ENCODE measurements around the gene FOSL2. TPM values are rescaled to one million over a fixed set of nuclear protein-coding genes. Genes with fewer than 3 reads are reported as not detected.

FOSL2 gene
- total and polyA plus RNA-seq, 2 donors (not counting 1 experiment from before 2014, with no cell fraction given) = 2.5 to 37.7 TPM

DNA sequence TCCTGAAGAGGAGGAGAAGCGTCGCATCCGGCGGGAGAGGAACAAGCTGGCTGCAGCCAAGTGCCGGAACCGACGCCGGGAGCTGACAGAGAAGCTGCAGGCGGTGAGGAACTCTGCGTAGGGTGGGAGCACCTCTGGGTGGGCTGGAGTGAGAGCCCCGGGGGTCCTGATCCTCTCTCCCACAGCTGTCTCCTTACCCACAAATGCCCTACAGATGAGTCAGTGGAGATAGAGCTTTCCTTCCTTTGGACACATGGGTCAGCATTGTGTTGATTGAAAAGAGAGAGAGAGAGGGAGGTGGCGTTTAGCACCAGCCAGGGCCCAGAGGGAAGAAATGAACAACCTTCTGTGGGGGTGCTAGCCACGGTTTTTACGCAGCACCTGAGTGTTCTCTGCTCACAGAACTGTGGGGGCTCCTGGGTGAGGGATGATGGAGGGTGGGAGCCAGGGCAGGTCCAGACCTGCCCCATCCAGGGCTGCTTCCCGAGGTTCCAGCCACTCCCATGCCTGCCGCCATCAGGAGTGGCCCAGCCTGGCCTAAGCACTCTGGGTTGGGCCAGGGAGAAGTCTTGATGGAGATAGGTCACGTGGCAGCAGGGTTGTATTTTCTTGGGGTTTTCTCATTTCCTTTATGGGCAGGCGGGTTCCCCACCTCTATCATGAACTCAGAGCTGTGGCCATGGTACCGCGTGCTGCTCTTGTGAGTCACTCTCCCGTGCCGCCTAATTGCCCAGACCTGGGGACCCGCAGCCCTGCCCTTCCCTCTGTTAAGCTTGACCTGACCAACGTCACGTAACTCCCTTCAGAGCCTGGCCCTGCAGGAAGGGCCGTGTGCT lies 16.3 kb downstream of the FOSL2 start:
- DNase-seq (peak; percentile 31), ATAC-seq (ENCODE audit: low read depth) (peak; percentile 47)
- TF ChIP-seq EZH2 (IDR thresholded peaks at IDR 0.05; ENCODE audit: borderline replicate concordance, insufficient read depth, low read depth, low read length, poor library complexity, severe bottlenecking) = no peak
- TF ChIP-seq, protein P1, sequence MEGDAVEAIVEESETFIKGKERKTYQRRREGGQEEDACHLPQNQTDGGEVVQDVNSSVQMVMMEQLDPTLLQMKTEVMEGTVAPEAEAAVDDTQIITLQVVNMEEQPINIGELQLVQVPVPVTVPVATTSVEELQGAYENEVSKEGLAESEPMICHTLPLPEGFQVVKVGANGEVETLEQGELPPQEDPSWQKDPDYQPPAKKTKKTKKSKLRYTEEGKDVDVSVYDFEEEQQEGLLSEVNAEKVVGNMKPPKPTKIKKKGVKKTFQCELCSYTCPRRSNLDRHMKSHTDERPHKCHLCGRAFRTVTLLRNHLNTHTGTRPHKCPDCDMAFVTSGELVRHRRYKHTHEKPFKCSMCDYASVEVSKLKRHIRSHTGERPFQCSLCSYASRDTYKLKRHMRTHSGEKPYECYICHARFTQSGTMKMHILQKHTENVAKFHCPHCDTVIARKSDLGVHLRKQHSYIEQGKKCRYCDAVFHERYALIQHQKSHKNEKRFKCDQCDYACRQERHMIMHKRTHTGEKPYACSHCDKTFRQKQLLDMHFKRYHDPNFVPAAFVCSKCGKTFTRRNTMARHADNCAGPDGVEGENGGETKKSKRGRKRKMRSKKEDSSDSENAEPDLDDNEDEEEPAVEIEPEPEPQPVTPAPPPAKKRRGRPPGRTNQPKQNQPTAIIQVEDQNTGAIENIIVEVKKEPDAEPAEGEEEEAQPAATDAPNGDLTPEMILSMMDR (IDR thresholded peaks at IDR 0.05) = no peak
- Histone ChIP-seq H4K20me1 (ENCODE audit: control insufficient read depth, insufficient read depth, low read length, poor library complexity, severe bottlenecking) (no peaks in the 10 kb centered on the region), H3K9ac (ENCODE audit: low read length) (no peak overlapping the region), H3K4me3 (ENCODE audit: control extremely low read depth in 1 of 5, extremely low read depth in 1 of 5, insufficient read depth in 1 of 5, low read depth in 2 of 5, low read length in 4 of 5) (no peak overlapping the region), H3K27me3 (replicated peaks in 1 of 4; ENCODE audit: control extremely low read depth in 1 of 4, control insufficient read depth in 3 of 4, insufficient read depth in 4 of 4, low read length in 3 of 4) (no peaks in the 10 kb centered on the region), H3K4me2 (replicated peaks; ENCODE audit: low read depth, low read length, poor library complexity, severe bottlenecking) (no peak overlapping the region), H3K36me3 (replicated peaks in 1 of 2; ENCODE audit: control extremely low read depth in 1 of 2, control insufficient read depth in 1 of 2, extremely low read depth in 1 of 2, insufficient read depth in 2 of 2, low read length in 1 of 2) (no peaks in the 10 kb centered on the region), H2AFZ (ENCODE audit: insufficient read depth, low read depth, low read length, poor library complexity, severe bottlenecking) (no peak overlapping the region), H3K27ac (ENCODE audit: low read length in 2 of 2) (no peak overlapping the region), H3K79me2 (ENCODE audit: control insufficient read depth, insufficient read depth, low read length) (no peaks in the 10 kb centered on the region), H3K4me1 (ENCODE audit: control insufficient read depth in 2 of 2, insufficient read depth in 2 of 2, low read length in 2 of 2) (peaks cover 0 to 8% of the 10 kb centered on the region in 2 donors), H3K9me3 (ENCODE audit: control extremely low read depth in 1 of 3, control insufficient read depth in 2 of 3, insufficient read depth in 1 of 3, low read length in 2 of 3) (no peaks in the 10 kb centered on the region)
- 66% methylated on average over 12 of the region's 26 CpGs for WGBS (ENCODE audit: insufficient coverage)
- POLR2A ChIA-PET = no interaction called here
- no peak overlapping the region for H3K4me3 Mint-ChIP-seq
- peaks cover 16% of the 10 kb centered on the region for H3K4me1 Mint-ChIP-seq
- CTCF ChIA-PET = no interaction called here
- no peaks in the 10 kb centered on the region for H3K27me3 Mint-ChIP-seq
- H3K9me3 Mint-ChIP-seq (ENCODE audit: insufficient read depth) = no peaks in the 10 kb centered on the region
- intact Hi-C loops (cut with micrococcal nuclease) = no loop called here
- peak overlapping the region; percentile 32 for H3K27ac Mint-ChIP-seq

DNA sequence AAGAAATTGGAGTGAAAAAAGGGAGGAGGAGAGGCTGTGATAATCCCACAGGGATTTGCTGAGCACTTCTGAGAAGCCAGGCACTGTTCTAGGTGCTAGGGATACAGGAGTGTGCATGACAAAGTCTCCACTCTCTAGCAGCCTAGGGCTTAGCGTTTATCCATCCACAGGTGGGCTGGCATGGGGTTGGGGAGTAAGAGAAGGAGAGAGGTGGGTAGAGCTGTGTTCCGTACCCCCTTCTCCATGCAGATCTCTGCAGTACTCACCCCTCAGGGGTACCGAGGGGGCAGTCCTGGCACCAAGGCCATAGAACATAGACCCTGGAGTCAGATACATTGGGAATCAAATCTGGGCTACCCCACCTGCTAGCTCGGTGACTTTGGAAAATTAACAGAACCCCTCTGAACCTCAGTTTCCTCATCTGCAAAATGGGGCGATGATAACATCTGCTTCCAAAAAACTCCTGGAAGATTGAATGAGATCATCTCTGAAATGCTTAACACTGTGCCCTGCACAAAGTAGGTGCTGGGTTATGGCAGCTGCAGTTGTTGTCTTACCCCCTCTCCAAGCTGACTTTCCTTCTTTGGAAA lies 18.6 kb downstream of the FOSL2 start:
- Mint-ChIP-seq H3K27ac (no peak overlapping the region), H3K4me3 (no peak overlapping the region), H3K9me3 (ENCODE audit: insufficient read depth) (no peaks in the 10 kb centered on the region), H3K4me1 (peaks cover 17% of the 10 kb centered on the region), H3K27me3 (no peaks in the 10 kb centered on the region)
- no peak for ATAC-seq (ENCODE audit: low read depth)
- TF ChIP-seq EZH2 (IDR thresholded peaks at IDR 0.05; ENCODE audit: borderline replicate concordance, insufficient read depth, low read depth, low read length, poor library complexity, severe bottlenecking) = no peak
- TF ChIP-seq, protein P1 (IDR thresholded peaks at IDR 0.05) = no peak
- H3K4me2 ChIP-seq (replicated peaks; ENCODE audit: low read depth, low read length, poor library complexity, severe bottlenecking) = no peak overlapping the region
- 100% methylated on average over 3 of the region's 5 CpGs for WGBS (ENCODE audit: insufficient coverage)
- POLR2A ChIA-PET = no interaction called here
- no peak for DNase-seq
- intact Hi-C loops (cut with micrococcal nuclease) = loop anchor here (5.0 kb wide), 1 partner anchor 709 kb away; no protein-coding TSS in a partner anchor
- H3K9ac ChIP-seq (ENCODE audit: low read length) = no peak overlapping the region
- no peaks in the 10 kb centered on the region for H3K9me3 ChIP-seq (ENCODE audit: control extremely low read depth in 1 of 3, control insufficient read depth in 2 of 3, insufficient read depth in 1 of 3, low read length in 2 of 3)
- no peaks in the 10 kb centered on the region for H3K79me2 ChIP-seq (ENCODE audit: control insufficient read depth, insufficient read depth, low read length)
- no peaks in the 10 kb centered on the region for H3K36me3 ChIP-seq (replicated peaks in 1 of 2; ENCODE audit: control extremely low read depth in 1 of 2, control insufficient read depth in 1 of 2, extremely low read depth in 1 of 2, insufficient read depth in 2 of 2, low read length in 1 of 2)
- no peaks in the 10 kb centered on the region for H4K20me1 ChIP-seq (ENCODE audit: control insufficient read depth, insufficient read depth, low read length, poor library complexity, severe bottlenecking)
- H2AFZ ChIP-seq (ENCODE audit: insufficient read depth, low read depth, low read length, poor library complexity, severe bottlenecking) = no peak overlapping the region
- H3K27me3 ChIP-seq (replicated peaks in 1 of 4; ENCODE audit: control extremely low read depth in 1 of 4, control insufficient read depth in 3 of 4, insufficient read depth in 4 of 4, low read length in 3 of 4) = no peaks in the 10 kb centered on the region
- CTCF ChIA-PET = no interaction called here
- H3K4me1 ChIP-seq (ENCODE audit: control insufficient read depth in 2 of 2, insufficient read depth in 2 of 2, low read length in 2 of 2) = peaks cover 0 to 8% of the 10 kb centered on the region in 2 donors
- H3K27ac ChIP-seq (ENCODE audit: low read length in 2 of 2) = no peak overlapping the region
- no peak overlapping the region for H3K4me3 ChIP-seq (ENCODE audit: control extremely low read depth in 1 of 5, extremely low read depth in 1 of 5, insufficient read depth in 1 of 5, low read depth in 2 of 5, low read length in 4 of 5)
